Measurements from ENCODE around the gene ZNF556.

The ZNF556 gene

DNA sequence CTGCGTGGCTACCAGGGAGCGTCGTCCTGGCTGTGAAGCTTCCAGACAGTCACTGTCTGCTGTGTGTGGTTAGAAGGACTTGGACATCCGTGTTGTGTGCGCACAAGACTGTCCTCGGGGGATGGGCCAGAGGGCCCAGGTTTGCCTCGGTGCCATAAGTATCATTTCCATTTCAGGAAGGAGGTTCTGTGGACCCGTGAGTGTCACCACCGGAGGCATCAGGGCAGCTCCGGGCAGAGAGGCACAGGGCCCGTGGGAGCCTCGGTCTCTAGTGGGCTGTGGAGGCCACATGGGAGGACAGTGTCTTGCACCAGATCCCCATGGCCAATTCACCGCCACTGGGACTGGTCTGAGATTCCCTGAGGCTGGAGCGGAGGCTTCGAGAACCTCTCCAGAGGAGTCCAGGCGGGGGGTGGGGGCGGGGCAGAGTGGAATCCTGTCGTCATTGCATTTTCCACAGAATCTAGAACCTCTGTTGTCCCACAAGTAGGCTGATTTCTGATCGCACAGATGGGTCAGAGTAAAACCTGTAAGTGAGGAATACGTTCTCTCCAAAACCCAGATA, 39.6 kb downstream of the ZNF556 start:
- DNase-seq: no peak

DNA sequence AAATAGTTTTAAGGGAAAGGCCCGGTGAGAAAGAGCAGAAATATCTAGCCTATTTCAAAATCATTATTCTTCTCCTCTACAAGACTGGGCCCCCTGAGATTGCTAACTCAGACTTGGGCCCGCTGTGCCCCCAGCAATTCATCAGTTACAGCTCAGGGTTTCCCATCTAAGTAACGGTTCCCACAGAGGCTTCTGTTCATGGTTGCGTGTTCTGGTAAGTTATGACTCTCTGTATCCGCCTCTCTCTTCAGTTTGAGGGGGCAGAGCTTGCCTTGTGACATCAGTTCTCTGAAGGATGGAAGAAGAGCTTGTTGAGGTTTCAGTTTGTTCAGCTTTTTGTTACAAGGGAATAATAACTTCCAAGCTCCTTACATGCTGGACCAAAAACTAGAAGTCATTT, 45.2 kb downstream of the ZNF556 start:
- no peak for DNase-seq

DNA sequence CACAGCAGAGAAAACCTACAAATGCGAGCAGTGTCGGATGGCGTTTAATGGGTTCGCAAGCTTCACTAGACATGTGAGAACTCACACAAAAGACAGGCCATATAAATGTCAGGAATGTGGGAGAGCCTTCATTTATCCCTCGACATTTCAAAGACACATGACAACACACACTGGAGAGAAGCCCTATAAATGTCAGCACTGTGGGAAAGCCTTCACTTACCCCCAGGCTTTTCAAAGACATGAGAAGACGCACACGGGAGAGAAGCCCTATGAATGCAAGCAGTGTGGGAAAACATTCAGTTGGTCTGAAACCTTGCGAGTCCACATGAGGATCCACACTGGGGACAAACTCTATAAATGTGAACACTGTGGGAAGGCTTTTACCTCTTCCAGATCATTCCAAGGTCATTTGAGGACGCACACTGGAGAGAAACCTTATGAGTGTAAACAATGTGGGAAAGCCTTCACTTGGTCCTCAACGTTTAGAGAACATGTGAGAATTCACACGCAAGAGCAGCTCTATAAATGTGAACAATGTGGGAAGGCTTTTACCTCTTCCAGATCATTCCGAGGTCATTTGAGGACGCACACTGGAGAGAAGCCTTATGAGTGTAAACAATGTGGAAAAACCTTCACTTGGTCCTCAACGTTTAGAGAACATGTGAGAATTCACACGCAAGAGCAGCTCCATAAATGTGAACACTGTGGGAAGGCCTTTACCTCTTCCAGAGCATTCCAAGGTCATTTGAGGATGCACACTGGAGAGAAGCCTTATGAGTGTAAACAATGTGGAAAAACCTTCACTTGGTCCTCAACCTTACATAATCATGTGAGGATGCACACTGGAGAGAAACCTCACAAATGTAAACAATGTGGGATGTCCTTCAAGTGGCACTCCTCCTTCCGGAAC, 50.4 kb downstream of the ZNF556 start:
- no peak for DNase-seq

DNA sequence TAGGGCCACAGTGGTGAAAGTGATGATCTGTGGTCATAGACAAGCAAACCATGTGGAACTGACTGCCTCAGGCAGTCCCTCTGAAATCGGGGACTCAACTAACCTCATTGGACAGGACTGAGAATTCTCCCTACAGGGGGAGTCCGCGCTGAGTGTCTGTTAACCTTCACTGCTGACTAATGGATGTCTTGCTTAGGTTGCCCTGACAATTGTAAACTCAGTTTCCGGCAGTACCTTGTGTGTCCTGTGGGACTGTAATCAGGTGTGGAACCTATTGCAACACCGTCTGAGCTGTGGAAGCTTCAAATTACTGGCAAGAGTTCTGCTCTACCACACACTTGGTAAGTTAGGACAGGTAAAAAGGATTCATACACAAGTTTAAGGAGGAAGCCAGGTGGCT, 55.9 kb downstream of the ZNF556 start:
- no peak for DNase-seq

DNA sequence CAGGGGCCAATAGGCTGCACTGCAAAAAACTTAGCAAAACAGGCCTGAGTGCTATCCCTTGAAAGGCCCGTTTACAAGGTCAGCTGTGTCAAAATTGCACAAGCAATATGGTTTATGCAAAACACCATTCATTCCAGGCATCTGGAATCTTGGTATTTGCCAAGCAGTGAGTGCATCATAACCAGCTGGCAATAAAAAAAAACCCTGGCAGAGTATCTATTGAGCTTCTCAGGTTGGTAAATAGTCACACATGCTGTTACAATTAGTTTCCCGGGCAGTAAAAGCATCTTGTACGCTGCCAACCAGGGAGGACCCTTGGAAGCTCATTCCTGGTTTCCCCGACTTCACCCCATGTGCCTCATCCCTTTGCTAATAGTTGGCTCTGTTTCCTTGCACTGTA, 56.4 kb downstream of the ZNF556 start:
- DNase-seq: no peak

DNA sequence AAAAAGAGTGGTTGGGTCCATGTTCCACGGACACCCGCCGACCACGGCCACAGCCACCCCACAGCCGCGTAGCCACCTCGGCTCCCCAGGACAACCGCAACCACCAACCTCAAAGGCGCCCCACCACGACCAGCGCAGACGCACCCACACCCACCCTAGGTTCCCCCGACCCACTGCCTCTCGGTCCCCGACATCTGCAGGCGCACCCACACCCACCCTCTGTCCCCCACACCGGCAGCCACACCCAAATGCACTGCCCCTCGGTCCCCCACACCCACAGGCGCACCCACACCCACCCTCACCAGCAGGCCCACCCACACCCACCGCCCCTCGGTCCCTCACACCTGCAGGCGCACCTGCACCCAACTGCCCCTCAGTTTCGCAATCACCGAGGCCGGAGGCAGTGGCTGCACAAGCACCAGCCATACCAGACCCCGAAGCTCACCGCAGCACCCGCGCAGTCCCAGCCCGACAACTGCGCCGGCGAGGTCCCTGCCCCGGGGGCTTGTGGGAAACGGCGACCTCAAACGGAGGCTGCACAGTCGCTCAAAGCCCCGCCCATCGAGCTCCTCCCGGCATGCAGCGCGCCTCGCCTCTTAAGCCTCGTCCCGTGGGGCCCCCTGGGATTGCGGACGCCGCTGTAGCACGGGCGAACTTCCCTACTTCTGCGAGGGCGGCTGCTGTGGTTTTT, 59.4 kb downstream of the ZNF556 start:
- no peak for DNase-seq

DNA sequence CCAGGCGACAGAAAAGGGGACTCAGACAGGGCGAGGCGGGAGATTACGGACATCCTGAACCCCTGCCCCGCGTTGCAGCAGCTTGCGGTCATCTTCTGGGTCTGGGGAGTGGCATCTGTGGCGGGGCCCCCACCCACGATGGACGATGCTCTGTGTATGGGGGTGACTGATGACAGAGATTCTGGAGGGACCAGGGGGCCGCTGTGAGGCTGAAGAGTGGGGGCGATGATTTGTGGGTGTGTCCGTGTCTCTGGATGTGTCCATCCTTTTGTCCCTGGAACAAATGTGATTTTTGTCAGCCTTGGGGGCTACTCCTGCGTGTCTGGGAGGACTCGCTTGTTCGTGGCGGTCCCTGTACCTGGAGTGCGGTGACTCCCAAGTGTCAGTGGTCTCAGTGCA, 59.9 kb downstream of the ZNF556 start:
- DNase-seq: no peak
